ENCODE results near the gene FCER1A. TPM values are rescaled to one million over a fixed set of nuclear protein-coding genes. Genes with fewer than 3 reads are reported as not detected.
"Not testable (repeated sequence)": the region's sequence is repeated elsewhere in the genome, so short reads cannot be mapped to it uniquely, and the experiment has no call there.

The FCER1A gene
- total RNA-seq, 2 donors from 2014 or later = 1.5 TPM; not detected in 1

DNA sequence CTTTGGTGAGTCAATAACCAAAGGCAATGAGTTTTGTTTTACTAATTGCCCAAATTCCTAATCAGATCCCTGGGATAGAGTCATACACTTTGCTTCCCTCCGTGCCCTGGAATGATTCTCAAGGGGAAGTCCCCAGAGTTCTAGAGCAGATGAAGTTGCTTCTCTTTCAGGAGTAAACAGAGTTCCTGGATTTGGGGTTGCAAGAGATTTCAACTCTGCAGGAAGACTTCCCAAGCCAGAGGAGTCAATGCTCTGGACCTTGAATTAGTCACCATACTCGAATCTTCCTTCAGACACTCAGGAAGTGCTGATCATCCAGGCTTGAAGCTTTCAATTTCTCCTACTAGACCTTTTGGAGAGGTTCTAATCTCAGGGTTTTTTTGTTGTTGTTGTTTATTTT, 39.6 kb downstream of the FCER1A start:
- DNase-seq (no peak), ATAC-seq (no peak)
- intact Hi-C loops (cut with DNase I, micrococcal nuclease) = no loop called here

DNA sequence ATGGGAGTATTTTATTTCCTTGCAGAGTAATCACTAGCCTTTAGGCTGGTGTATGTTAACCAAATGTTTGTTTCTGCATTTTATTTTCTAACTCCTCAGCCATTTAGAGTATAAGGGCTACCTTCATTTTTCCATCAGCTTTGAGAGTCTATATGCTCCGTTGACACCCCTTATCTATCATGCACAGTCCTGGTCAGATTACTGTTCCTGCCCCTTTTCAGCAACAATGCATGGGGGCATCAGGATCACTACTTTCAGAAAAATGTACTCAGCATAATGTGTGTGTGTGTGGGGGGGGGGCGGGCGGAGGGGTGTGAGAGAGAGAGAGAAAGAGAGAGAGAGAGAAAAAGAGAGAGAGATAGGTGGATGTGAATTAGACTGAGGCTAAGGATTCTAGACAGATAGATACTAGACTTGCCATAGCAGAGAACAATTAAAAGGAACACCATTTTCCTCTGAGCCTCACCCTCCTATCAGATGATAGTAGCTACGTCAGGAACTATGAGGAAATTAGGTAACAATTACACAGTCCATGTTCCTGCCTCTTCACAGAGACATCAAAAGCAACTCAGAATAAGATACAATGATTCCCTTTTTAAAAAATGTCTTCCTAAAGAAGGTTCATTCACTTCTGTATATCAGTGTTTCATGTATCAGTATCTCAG, 40.8 kb downstream of the FCER1A start:
- intact Hi-C loops (cut with DNase I, micrococcal nuclease) = no loop called here
- ATAC-seq (no peak), DNase-seq (no peak)

DNA sequence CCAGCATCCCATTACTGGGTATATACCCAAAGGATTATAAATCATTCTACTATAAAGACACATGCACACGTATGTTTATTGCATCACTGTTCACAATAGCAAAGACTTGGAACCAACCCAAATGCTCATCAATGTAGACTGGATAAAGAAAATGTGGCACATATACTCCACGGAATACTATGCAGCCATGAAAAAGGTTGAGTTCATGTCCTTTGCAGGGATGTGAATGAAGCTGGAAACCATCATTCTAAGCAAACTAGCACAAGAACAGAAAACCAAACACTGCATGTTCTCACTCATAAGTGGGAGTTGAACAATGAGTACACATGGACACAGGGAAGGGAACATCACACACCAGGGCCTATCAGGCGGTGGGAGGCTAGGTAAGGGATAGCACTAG, 47.2 kb downstream of the FCER1A start:
- intact Hi-C loops (cut with DNase I, micrococcal nuclease); DNase-seq; ATAC-seq: not testable (repeated sequence)

DNA sequence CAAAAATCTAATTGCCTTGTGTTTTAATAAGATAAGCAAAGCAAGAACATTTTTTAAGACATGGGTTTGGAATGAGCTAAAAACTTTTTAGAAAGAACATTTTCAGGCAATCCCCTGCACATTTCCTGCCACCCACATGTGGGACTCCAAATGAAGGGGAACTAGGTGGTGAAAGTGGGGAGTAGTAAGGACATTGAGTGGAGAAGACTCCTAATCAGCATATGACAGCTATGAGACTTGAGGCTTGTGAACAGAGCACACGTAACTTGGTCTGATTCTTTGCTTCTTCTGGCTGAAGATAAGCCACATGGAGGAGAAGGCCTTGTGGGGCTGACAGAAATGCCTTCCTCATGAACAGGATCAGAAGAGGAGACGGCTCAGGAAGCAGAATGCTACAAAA, 50.3 kb downstream of the FCER1A start:
- intact Hi-C loops (cut with DNase I, micrococcal nuclease) = no loop called here
- DNase-seq (no peak), ATAC-seq (no peak)

Other genes with a start within 250 kb of the FCER1A start
- gene AIM2, start 225.6 kb upstream of the FCER1A start, total RNA-seq = 1 to 10 TPM in 1 of 2 donors, under 1 TPM in 1; 0.92 to 1.1 TPM
- 1 to 10 TPM; 3.2 to 7.5 TPM for gene CADM3, start 130.7 kb upstream of the FCER1A start, total RNA-seq
- 10 to 100 TPM; 16.9 to 19.2 TPM for gene ACKR1, start 97.5 kb upstream of the FCER1A start, total RNA-seq
- not detected for gene OR10J4, start 129.9 kb downstream of the FCER1A start, total RNA-seq
- gene OR10J1, start 137.4 kb downstream of the FCER1A start, total RNA-seq = not detected
- gene OR10J5, start 233.7 kb downstream of the FCER1A start, total RNA-seq = not detected

Data from left colon (tissue), 2 donors.